PC-3 (cell line): ENCODE data around the gene B4GALT3. TPM values are rescaled to one million over a fixed set of nuclear protein-coding genes. Genes with fewer than 3 reads are reported as not detected.

ENCODE experiments used
- ATAC-seq: fragments of 200-7000 bp; cut with Tn5 transposase; 2 replicates; pipeline ENCODE4 v1.9.1; 2020; ENCODE audit warnings: mild to moderate bottlenecking, moderate library complexity
- BruUV-seq: library from RNA; stranded (reverse); fragments of 400-500 nt; replicated peaks from 2 replicates; lab custom pipeline; 2021; lab: Mats Ljungman, UMichigan
- CTCF ChIA-PET: fragments of 300-600 bp; sonication (Branson Sonifier 250); formaldehyde crosslinking; loops from one replicate; lab custom pipeline; 2022; ENCODE audit warnings: antibody characterized with exemption; lab: Charles Lee
- POLR2A ChIA-PET: fragments of 300-600 bp; sonication (Branson Sonifier 250); formaldehyde crosslinking; loops from one replicate; lab custom pipeline; 2022; ENCODE audit warnings: antibody characterized with exemption; ENCODE audit not compliant: unreplicated experiment; lab: Charles Lee
- DNase-seq: peaks from one replicate; pipeline ENCODE4 v3.0.0-alpha.2; 2015
- H2AFZ ChIP-seq: fragments of 300-600 bp; sonication (generic); 2 replicates; pipeline ENCODE4 v1.6.0; 2016; ENCODE audit warnings: antibody characterized with exemption, low read length
- H3F3A ChIP-seq: fragments of 300-600 bp; sonication (generic); one replicate; pipeline ENCODE4 v1.6.0; 2017; ENCODE audit warnings: antibody characterized with exemption, low read length, control low read depth, mild to moderate bottlenecking; ENCODE audit not compliant: unreplicated experiment
- H3K27ac ChIP-seq: fragments of 300-600 bp; sonication (generic); 2 replicates; pipeline ENCODE4 v1.5.1; 2016; ENCODE audit warnings: mild to moderate bottlenecking, low read length
- H3K27me3 ChIP-seq: fragments of 300-600 bp; sonication (generic); 2 replicates; pipeline ENCODE4 v1.6.1; 2016; ENCODE audit warnings: low read length, mixed read lengths
- H3K36me3 ChIP-seq: fragments of 300-600 bp; sonication (generic); 2 replicates; pipeline ENCODE4 v1.6.1; 2016; ENCODE audit warnings: low read depth, mixed run types, low read length, mixed read lengths
- H3K4me1 ChIP-seq: fragments of 300-600 bp; sonication (generic); 2 replicates; pipeline ENCODE4 v1.5.1; 2016; ENCODE audit warnings: low read length; ENCODE audit not compliant: insufficient read depth
- H3K4me2 ChIP-seq: fragments of 300-600 bp; sonication (generic); 2 replicates; pipeline ENCODE4 v1.6.0; 2016; ENCODE audit warnings: low read length
- H3K4me3 ChIP-seq: fragments of 300-600 bp; sonication (generic); 2 replicates; pipeline ENCODE4 v1.5.1; 2016; ENCODE audit warnings: mild to moderate bottlenecking, low read length, mixed read lengths
- H3K79me2 ChIP-seq: fragments of 300-600 bp; sonication (generic); 2 replicates; pipeline ENCODE4 v1.6.1; 2017; ENCODE audit warnings: low read length, mixed read lengths
- H3K9ac ChIP-seq: fragments of 300-600 bp; sonication (generic); 2 replicates; pipeline ENCODE4 v1.6.0; 2016; ENCODE audit warnings: mild to moderate bottlenecking, low read length
- H3K9me2 ChIP-seq: fragments of 300-600 bp; sonication (generic); replicated peaks from 2 replicates; pipeline ENCODE4 v1.6.1; 2016; ENCODE audit warnings: mixed run types, low read length, mixed read lengths
- H3K9me3 ChIP-seq: fragments of 300-600 bp; sonication (generic); 2 replicates; pipeline ENCODE4 v1.6.1; 2016; ENCODE audit warnings: low read length, mixed read lengths
- H4K20me1 ChIP-seq: fragments of 300-600 bp; sonication (generic); 2 replicates; pipeline ENCODE4 v1.6.1; 2016; ENCODE audit warnings: low read length, mixed read lengths
- EZH2 ChIP-seq: fragments of 300-600 bp; sonication (generic); IDR thresholded peaks from one replicate; pipeline ENCODE4 v1.6.1; 2017; ENCODE audit warnings: antibody characterized with exemption, mild to moderate bottlenecking, low read length; ENCODE audit not compliant: unreplicated experiment
- EZH2phosphoT487 ChIP-seq: fragments of 300-600 bp; sonication (generic); IDR thresholded peaks from 2 replicates; pipeline ENCODE4 v1.6.1; 2018; ENCODE audit warnings: mild to moderate bottlenecking, antibody characterized with exemption, low read length, borderline replicate concordance
- intact Hi-C: fragments of 100-400 bp; cut with micrococcal nuclease; formaldehyde crosslinking; loops from 2 replicates; pipeline ENCODE4 v1.9.0; 2023
- total RNA-seq: library from RNA; depleted of rRNA; stranded (reverse); fragments of >200 nt; gene quantifications from 2 replicates; pipeline ENCODE4 v1.2.3, GENCODE V29; 2014
- TF ChIP-seq, protein P1 (sequence below): fragments of 300-600 bp; sonication (generic); conservative IDR thresholded peaks from 2 replicates; pipeline ENCODE4 v1.5.1; 2017; ENCODE audit warnings: antibody characterized with exemption, low read depth, mild to moderate bottlenecking, low read length

The B4GALT3 gene
- total RNA-seq, 1 experiment from 2014 or later = 85.4 TPM

GRCh38 chr1:161153176-161153575 lies 24.1 kb downstream of the B4GALT3 start:
- H3F3A ChIP-seq = no peaks in the 10 kb centered on the region
- BruUV-seq = no TSS peak
- peaks cover 19% of the 10 kb centered on the region for H3K79me2 ChIP-seq
- DNase-seq (no peak), ATAC-seq (no peak; the same call in 1 of the 2 replicates)
- peaks cover 9% of the 10 kb centered on the region; the same call in 1 of the 2 replicates for H3K36me3 ChIP-seq
- peak overlapping the region; percentile 90 for H3K9ac ChIP-seq
- no peaks in the 10 kb centered on the region for H4K20me1 ChIP-seq
- no peaks in the 10 kb centered on the region for H3K9me3 ChIP-seq
- peak overlapping the region; percentile 78 for H3K4me3 ChIP-seq
- POLR2A ChIA-PET = interaction anchor here (0.5 to 0.6 kb wide), 6 partner anchors 17 to 156 kb away, joined by 3 to 10 read pairs (median 4); no protein-coding TSS in a partner anchor
- no peaks in the 10 kb centered on the region for H3K27me3 ChIP-seq
- H2AFZ ChIP-seq = peak overlapping the region; percentile 86
- TF ChIP-seq EZH2phosphoT487 (no peak), EZH2 (no peak)
- TF ChIP-seq, protein P1, sequence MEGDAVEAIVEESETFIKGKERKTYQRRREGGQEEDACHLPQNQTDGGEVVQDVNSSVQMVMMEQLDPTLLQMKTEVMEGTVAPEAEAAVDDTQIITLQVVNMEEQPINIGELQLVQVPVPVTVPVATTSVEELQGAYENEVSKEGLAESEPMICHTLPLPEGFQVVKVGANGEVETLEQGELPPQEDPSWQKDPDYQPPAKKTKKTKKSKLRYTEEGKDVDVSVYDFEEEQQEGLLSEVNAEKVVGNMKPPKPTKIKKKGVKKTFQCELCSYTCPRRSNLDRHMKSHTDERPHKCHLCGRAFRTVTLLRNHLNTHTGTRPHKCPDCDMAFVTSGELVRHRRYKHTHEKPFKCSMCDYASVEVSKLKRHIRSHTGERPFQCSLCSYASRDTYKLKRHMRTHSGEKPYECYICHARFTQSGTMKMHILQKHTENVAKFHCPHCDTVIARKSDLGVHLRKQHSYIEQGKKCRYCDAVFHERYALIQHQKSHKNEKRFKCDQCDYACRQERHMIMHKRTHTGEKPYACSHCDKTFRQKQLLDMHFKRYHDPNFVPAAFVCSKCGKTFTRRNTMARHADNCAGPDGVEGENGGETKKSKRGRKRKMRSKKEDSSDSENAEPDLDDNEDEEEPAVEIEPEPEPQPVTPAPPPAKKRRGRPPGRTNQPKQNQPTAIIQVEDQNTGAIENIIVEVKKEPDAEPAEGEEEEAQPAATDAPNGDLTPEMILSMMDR = no peak
- H3K4me2 ChIP-seq = peak overlapping the region; percentile 84
- no peaks in the 10 kb centered on the region for H3K9me2 ChIP-seq
- CTCF ChIA-PET = interaction anchor here (0.9 to 1.3 kb wide), 3 partner anchors 13 to 20 kb away, joined by 3 to 5 read pairs (median 4); partner anchors contain the start of gene PPOX
- peaks cover 20% of the 10 kb centered on the region for H3K4me1 ChIP-seq
- intact Hi-C loops = loop anchor here (1.0 to 2.0 kb wide), 2 partner anchors 20 to 35 kb away; partner anchors contain the start of genes DEDD, NIT1 and PFDN2
- H3K27ac ChIP-seq = peak overlapping the region; percentile 89; the same call in 1 of the 2 replicates

DNA sequence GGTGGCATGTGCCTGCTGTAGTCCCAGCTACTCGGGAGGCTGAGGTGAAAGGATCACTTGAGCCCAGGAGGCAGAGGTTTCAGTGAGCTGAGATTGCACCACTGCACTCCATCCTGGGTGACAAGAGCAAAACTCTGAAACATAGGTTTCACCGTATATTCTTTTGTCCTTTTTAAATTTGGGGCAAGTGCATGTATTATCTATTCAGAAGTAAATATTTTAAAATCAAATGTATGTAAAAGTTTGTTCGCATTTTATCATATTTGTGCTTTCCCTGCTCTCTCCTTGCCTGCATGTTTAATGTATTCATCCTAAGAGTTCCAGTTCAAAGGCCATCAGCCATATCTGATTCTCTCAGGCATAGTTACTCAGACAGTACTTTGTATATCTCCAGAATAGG lies 31.5 kb downstream of the B4GALT3 start:
- H3K9me2 ChIP-seq = no peaks in the 10 kb centered on the region
- no peaks in the 10 kb centered on the region for H3F3A ChIP-seq
- no TSS peak for BruUV-seq
- no peaks in the 10 kb centered on the region for H3K9me3 ChIP-seq
- no peak overlapping the region for H3K9ac ChIP-seq
- H3K4me1 ChIP-seq = no peaks in the 10 kb centered on the region
- ATAC-seq (no peak), DNase-seq (no peak)
- no peaks in the 10 kb centered on the region for H3K79me2 ChIP-seq
- POLR2A ChIA-PET = no interaction called here
- no peak overlapping the region for H3K4me3 ChIP-seq
- H2AFZ ChIP-seq = no peak overlapping the region
- H3K36me3 ChIP-seq = no peaks in the 10 kb centered on the region
- H3K27me3 ChIP-seq = no peaks in the 10 kb centered on the region
- TF ChIP-seq EZH2 (no peak), EZH2phosphoT487 (no peak)
- TF ChIP-seq, protein P1 = no peak
- CTCF ChIA-PET = no interaction called here
- intact Hi-C loops = no loop called here
- H3K27ac ChIP-seq = no peak overlapping the region
- H3K4me2 ChIP-seq = no peak overlapping the region
- no peaks in the 10 kb centered on the region for H4K20me1 ChIP-seq
